Left lung (tissue), 10 donors: ENCODE data around the gene GON4L. TPM values are rescaled to one million over a fixed set of nuclear protein-coding genes. Genes with fewer than 3 reads are reported as not detected.

ENCODE experiments used
- ATAC-seq: fragments of 200-7000 bp; cut with Tn5 transposase; one replicate; pipeline ENCODE4 v1.9.1; 2020; ENCODE audit warnings: moderate library complexity
- DNase-seq, 4 donors: peaks; one replicate each; pipeline ENCODE4 v3.0.0-alpha.2; 2013 to 2020
- H3K27ac ChIP-seq, 2 donors: fragments of 200-600 bp; sonication (generic) in 1 of 2; one replicate each; pipeline versions ENCODE4 v1.5.0 to v1.8.0; 2020 to 2021
- H3K27me3 ChIP-seq, 2 donors: fragments of 200-600 bp; sonication (generic) in 1 of 2; one replicate each; pipeline versions ENCODE4 v1.5.0 to v1.8.0; 2020 to 2021
- H3K36me3 ChIP-seq, 2 donors: fragments of 200-600 bp; sonication (generic) in 1 of 2; one replicate each; pipeline versions ENCODE4 v1.5.0 to v1.8.0; 2020 to 2021
- H3K4me1 ChIP-seq, 2 donors: fragments of 200-600 bp; one replicate each; pipeline ENCODE4 v1.8.0; 2021
- H3K4me3 ChIP-seq, 2 donors: fragments of 200-600 bp; sonication (generic) in 1 of 2; one replicate each; pipeline versions ENCODE4 v1.5.0 to v1.8.0; 2020 to 2021; ENCODE audit warnings: mild to moderate bottlenecking in 1 of 2
- H3K9me3 ChIP-seq, 2 donors: fragments of 200-600 bp; sonication (generic) in 1 of 2; one replicate each; pipeline versions ENCODE4 v1.5.0 to v1.8.0; 2020 to 2021
- intact Hi-C, 2 donors: fragments of 100-400 bp; cut with DNase I; formaldehyde crosslinking; loops; one replicate each; pipeline versions ENCODE4 v1.11.2 to v1.14.2; 2022
- polyA plus RNA-seq, 6 donors: library from polyadenylated mRNA; unstranded; fragments of 120-200 nt; gene quantifications; one replicate each; pipeline ENCODE4 v1.2.1, GENCODE V29; 2013; ENCODE audit not compliant: insufficient read length in 6 of 6
- total RNA-seq, 2 donors: library from RNA; stranded (reverse); fragmentation: NEBNext Ultra II Directional; extraction: Animal tissue kit (Norgen Biotek cat#: 25700); gene quantifications; one replicate each; pipeline ENCODE4 v1.2.1, GENCODE V29; 2021
- TF ChIP-seq, protein P1 (sequence below), 2 donors: fragments of 200-600 bp; sonication (generic) in 1 of 2; IDR thresholded peaks; one replicate each; pipeline versions ENCODE4 v1.5.0 to v1.8.0; 2021; ENCODE audit warnings: antibody characterized with exemption in 2 of 2
- donor health status: DM: no; HTN: yes; CAD: no.
- donor health status: DM: no; HTN: no; CAD: no.

The GON4L gene
- total and polyA plus RNA-seq, 8 donors, result 41.8 to 74.4 (median 62.8) TPM

DNA sequence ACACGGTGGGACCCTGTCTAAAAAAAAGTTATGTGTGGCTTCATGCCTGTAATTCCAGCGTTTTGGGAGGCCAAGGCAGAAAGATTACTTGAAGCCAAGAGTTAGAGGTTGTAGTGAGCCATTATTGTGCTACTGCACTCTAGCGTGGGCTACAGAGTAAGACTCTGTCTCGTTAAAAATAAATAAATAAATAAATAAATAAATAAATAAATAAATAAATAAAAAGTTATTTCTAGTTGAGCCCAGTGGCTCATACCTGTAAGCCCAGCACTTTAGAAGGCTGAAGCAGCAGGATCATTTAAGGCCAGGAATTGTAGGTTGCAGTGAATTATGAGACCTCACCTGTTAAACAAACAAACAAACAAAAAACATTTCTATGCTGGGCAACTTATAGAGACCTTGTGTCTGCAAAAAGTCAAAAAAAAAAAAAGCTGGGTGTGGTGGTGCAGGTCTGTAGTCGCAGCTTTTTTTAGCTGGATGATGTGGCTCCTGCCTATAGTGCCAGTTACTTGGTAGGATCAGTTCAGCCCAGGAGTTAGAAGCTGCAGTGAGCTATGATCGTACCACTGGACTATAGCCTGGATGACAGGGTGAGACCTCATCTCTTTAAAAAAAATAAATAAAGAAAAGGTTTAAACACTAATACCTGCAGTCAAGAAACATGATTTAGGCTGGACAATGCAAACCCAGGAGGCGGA, 25.6 kb downstream of the GON4L start:
- Histone ChIP-seq H3K4me1 (peaks cover 0 to 10% of the 10 kb centered on the region in 2 donors), H3K4me3 (no peak overlapping the region), H3K36me3 (peaks cover 0 to 14% of the 10 kb centered on the region in 2 donors), H3K27me3 (no peaks in the 10 kb centered on the region), H3K9me3 (no peaks in the 10 kb centered on the region), H3K27ac (no peak overlapping the region)
- intact Hi-C loops, result no loop called here
- ATAC-seq (no peak), DNase-seq (no peak)
- TF ChIP-seq, protein P1, sequence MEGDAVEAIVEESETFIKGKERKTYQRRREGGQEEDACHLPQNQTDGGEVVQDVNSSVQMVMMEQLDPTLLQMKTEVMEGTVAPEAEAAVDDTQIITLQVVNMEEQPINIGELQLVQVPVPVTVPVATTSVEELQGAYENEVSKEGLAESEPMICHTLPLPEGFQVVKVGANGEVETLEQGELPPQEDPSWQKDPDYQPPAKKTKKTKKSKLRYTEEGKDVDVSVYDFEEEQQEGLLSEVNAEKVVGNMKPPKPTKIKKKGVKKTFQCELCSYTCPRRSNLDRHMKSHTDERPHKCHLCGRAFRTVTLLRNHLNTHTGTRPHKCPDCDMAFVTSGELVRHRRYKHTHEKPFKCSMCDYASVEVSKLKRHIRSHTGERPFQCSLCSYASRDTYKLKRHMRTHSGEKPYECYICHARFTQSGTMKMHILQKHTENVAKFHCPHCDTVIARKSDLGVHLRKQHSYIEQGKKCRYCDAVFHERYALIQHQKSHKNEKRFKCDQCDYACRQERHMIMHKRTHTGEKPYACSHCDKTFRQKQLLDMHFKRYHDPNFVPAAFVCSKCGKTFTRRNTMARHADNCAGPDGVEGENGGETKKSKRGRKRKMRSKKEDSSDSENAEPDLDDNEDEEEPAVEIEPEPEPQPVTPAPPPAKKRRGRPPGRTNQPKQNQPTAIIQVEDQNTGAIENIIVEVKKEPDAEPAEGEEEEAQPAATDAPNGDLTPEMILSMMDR (IDR thresholded peaks at IDR 0.05), result no peak

DNA sequence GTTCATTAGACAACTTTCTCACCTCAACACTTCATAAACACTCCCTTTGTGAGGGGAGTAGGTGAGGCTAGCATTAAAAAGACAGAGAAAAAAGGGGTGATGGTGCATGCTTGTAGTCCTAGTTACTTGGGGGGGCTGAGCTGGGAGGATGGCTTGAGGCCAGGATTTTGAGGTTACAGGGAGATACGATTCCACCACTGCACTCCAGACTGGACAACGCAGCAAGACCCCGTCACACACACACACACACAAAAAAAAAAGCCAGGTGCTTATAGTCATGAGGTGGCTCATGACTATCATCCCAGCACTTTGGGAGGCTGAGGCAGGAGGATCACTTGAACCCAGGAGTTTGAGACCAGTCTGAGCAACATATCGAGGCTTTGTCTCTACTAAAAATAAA, 29.6 kb downstream of the GON4L start:
- intact Hi-C loops, result no loop called here
- Histone ChIP-seq H3K4me3 (no peak overlapping the region), H3K27me3 (no peaks in the 10 kb centered on the region), H3K27ac (no peak overlapping the region), H3K4me1 (no peaks in the 10 kb centered on the region), H3K9me3 (no peaks in the 10 kb centered on the region), H3K36me3 (peaks cover 0 to 54% of the 10 kb centered on the region in 2 donors)
- TF ChIP-seq, protein P1 (IDR thresholded peaks at IDR 0.05), result no peak
- no peak for DNase-seq
- ATAC-seq, result no peak

DNA sequence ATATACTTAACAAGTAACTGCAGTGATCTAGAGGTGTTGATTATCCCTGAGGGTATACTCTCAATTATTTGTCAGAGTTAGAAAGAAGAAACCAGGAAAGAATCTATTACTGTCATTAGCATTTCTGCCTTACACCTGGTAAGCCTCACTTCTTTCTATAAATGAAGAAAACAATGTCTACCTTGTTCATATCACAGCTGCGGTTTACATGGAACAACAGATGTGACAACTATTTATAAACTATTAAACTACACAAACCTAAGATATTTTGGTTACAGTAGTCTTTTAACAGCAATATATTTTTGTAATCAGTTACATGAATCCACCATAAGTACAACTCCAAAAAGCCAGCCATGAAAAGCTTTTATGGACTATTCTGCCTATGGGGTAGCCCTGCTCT, 40.7 kb downstream of the GON4L start:
- Histone ChIP-seq H3K27ac (no peak overlapping the region), H3K9me3 (no peaks in the 10 kb centered on the region), H3K4me3 (no peak overlapping the region), H3K4me1 (no peaks in the 10 kb centered on the region), H3K27me3 (no peaks in the 10 kb centered on the region), H3K36me3 (peaks cover 0 to 94% of the 10 kb centered on the region in 2 donors)
- intact Hi-C loops, result no loop called here
- TF ChIP-seq, protein P1 (IDR thresholded peaks at IDR 0.05), result no peak
- ATAC-seq (no peak), DNase-seq (no peak)

DNA sequence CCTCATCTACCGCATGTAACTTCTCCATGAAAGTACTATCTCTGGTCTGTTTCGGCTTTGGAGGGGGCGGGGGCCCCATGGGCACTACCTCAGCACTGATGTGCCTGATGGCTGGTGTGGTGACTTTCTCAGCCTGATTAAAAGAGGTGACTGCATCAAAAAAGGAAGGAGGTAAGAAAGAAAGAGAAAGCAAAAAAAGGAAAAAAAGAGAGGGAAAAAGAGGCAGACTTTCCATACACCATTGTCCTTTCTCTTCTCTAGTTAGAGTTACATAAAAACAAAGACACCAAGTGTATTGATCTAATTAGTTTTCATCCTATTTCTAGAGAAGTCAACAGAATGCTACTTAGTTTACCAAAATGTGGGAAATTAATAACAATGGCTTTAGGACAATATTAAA, 43.3 kb downstream of the GON4L start:
- TF ChIP-seq, protein P1 (IDR thresholded peaks at IDR 0.05), result no peak
- no peaks in the 10 kb centered on the region for H3K4me1 ChIP-seq
- no peak overlapping the region for H3K4me3 ChIP-seq
- H3K27ac ChIP-seq, result no peak overlapping the region
- peaks cover 0 to 84% of the 10 kb centered on the region in 2 donors for H3K36me3 ChIP-seq
- no peaks in the 10 kb centered on the region for H3K27me3 ChIP-seq
- ATAC-seq (no peak), DNase-seq (no peak)
- H3K9me3 ChIP-seq, result no peaks in the 10 kb centered on the region
- intact Hi-C loops, result no loop called here

DNA sequence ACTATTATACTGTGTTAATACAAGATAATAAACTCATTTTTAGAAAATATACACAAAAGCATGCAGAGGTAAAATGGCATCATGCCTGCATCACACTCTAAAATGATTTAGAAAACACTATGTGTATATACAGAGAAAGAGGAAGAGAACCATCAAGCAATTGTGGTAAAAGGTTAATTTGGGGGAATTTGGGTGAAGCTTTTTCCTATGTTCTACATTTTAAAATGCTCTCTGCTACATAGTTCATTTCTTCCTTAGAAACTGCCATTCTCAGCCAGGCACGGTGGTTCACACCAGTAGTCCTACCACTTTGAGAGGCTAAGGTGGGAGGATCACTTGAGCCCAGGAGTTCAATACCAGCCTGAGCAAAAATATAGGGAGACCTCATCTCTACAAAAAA, 44.1 kb downstream of the GON4L start:
- DNase-seq (no peak), ATAC-seq (no peak)
- intact Hi-C loops, result no loop called here
- H3K27me3 ChIP-seq, result no peaks in the 10 kb centered on the region
- H3K4me3 ChIP-seq, result no peak overlapping the region
- no peaks in the 10 kb centered on the region for H3K4me1 ChIP-seq
- no peaks in the 10 kb centered on the region for H3K9me3 ChIP-seq
- H3K27ac ChIP-seq, result no peak overlapping the region
- TF ChIP-seq, protein P1 (IDR thresholded peaks at IDR 0.05), result no peak
- H3K36me3 ChIP-seq, result peaks cover 0 to 81% of the 10 kb centered on the region in 2 donors
